Caco-2 (cell line): Measurements from ENCODE around the gene PI16. TPM values are rescaled to one million over a fixed set of nuclear protein-coding genes. Genes with fewer than 3 reads are reported as not detected.

Experiments used
- BruUV-seq: library from RNA; stranded (reverse); fragments of 400-500 nt; replicated peaks from 2 replicates; lab custom pipeline; 2021; lab: Mats Ljungman, UMichigan
- CTCF ChIA-PET: fragments of 300-600 bp; sonication (Branson Sonifier 250); formaldehyde crosslinking; loops from one replicate; lab custom pipeline; 2022; ENCODE audit warnings: antibody characterized with exemption; lab: Charles Lee
- POLR2A ChIA-PET: fragments of 300-600 bp; sonication (Branson Sonifier 250); formaldehyde crosslinking; loops from one replicate; lab custom pipeline; 2022; ENCODE audit warnings: antibody characterized with exemption; lab: Charles Lee
- DNase-seq, 2 experiments: peaks; one replicate each; pipeline versions ENCODE4 v3.0.0 to v3.0.0-alpha.2; 2020 to 2022
- H3K27me3 ChIP-seq: replicated peaks from 2 replicates; pipeline ENCODE4 v1.6.0; 2011; ENCODE audit warnings: low read length; ENCODE audit not compliant: control insufficient read depth, insufficient read depth
- H3K36me3 ChIP-seq: 2 replicates; pipeline ENCODE4 v1.5.1; 2011; ENCODE audit warnings: low read length; ENCODE audit not compliant: control insufficient read depth, insufficient read depth
- H3K4me1 ChIP-seq: fragments of 250-450 bp; sonication (Bioruptor Pico); 2 replicates; pipeline ENCODE4 v1.5.1; 2020; ENCODE audit warnings: mild to moderate bottlenecking
- H3K4me3 ChIP-seq: 2 replicates; pipeline ENCODE4 v1.5.1; 2011; ENCODE audit warnings: low read depth, mild to moderate bottlenecking, control low read depth, low read length
- H3K9me3 ChIP-seq: fragments of 250-450 bp; sonication (Bioruptor Pico); 2 replicates; pipeline ENCODE4 v1.5.1; 2020; ENCODE audit warnings: mild to moderate bottlenecking, moderate library complexity
- H3K27ac Mint-ChIP-seq: one replicate; pipeline ENCODE4 v1.8.0; 2022; ENCODE audit warnings: mixed read lengths; ENCODE audit not compliant: unreplicated experiment
- H3K27me3 Mint-ChIP-seq: one replicate; pipeline ENCODE4 v1.8.0; 2022; ENCODE audit warnings: mixed read lengths; ENCODE audit not compliant: insufficient read depth, unreplicated experiment
- H3K36me3 Mint-ChIP-seq: one replicate; pipeline ENCODE4 v1.8.0; 2022; ENCODE audit warnings: mild to moderate bottlenecking, mixed read lengths; ENCODE audit not compliant: insufficient read depth, unreplicated experiment
- H3K4me1 Mint-ChIP-seq: one replicate; pipeline ENCODE4 v1.8.0; 2022; ENCODE audit warnings: low read depth, mixed read lengths; ENCODE audit not compliant: unreplicated experiment
- H3K4me3 Mint-ChIP-seq: one replicate; pipeline ENCODE4 v1.8.0; 2022; ENCODE audit warnings: mild to moderate bottlenecking, moderate library complexity, mixed read lengths; ENCODE audit not compliant: unreplicated experiment
- H3K9me3 Mint-ChIP-seq: one replicate; pipeline ENCODE4 v1.8.0; 2022; ENCODE audit warnings: mixed read lengths; ENCODE audit not compliant: unreplicated experiment
- intact Hi-C: fragments of 100-400 bp; cut with micrococcal nuclease; formaldehyde crosslinking; loops from one replicate; pipeline ENCODE4 v1.10.0; 2022; ENCODE audit not compliant: unreplicated experiment
- total RNA-seq: library from RNA; stranded (reverse); gene quantifications from 2 replicates; pipeline ENCODE4 v1.2.3, GENCODE V29; 2022
- TF ChIP-seq, protein P1 (sequence below), 2 experiments: fragments of 200-600 bp in 1 of 2; IDR thresholded peaks; 1 replicate in 1 of 2; 2 replicates in 1 of 2; pipeline versions ENCODE4 v1.5.1 to v1.8.0; 2011 to 2022; ENCODE audit warnings: antibody characterized with exemption in 1 of 2, control low read depth in 1 of 2, inconsistent platforms in 1 of 2, low read depth in 1 of 2, low read length in 1 of 2, mild to moderate bottlenecking in 1 of 2, moderate library complexity in 1 of 2; ENCODE audit not compliant: insufficient read depth in 1 of 2, severe bottlenecking in 1 of 2, unreplicated experiment in 1 of 2

Gene PI16
- total RNA-seq, 1 experiment from 2014 or later = not detected

DNA sequence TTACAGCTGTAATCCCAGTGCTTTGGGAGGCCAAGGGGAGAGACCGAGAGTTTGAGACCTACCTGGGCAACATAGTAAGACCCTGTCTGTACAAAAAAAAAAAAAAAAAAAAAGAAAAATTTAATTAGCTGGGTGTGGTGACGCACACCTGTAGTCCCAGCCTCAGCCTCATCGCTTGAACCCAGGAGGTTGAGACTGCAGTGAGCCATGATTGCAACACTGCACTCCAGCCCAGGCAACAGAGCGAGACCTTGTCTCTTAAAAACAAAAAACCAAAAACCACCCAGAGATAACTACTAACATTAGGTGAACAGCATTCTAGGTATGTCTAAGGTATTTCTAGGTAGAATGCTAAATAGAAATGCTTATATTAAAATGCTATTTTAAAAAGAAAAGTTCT, 21.0 kb upstream of the PI16 start:
- Histone ChIP-seq H3K27me3 (no peaks in the 10 kb centered on the region), H3K4me1 (no peaks in the 10 kb centered on the region), H3K4me3 (no peak overlapping the region), H3K9me3 (no peaks in the 10 kb centered on the region), H3K36me3 (no peaks in the 10 kb centered on the region)
- intact Hi-C loops = no loop called here
- Mint-ChIP-seq H3K4me1 (no peaks in the 10 kb centered on the region), H3K27me3 (no peaks in the 10 kb centered on the region), H3K36me3 (no peaks in the 10 kb centered on the region), H3K27ac (no peak overlapping the region), H3K9me3 (no peaks in the 10 kb centered on the region), H3K4me3 (no peak overlapping the region)
- ChIA-PET POLR2A (no interaction called here), CTCF (no interaction called here)
- no peak for DNase-seq
- TF ChIP-seq, protein P1, sequence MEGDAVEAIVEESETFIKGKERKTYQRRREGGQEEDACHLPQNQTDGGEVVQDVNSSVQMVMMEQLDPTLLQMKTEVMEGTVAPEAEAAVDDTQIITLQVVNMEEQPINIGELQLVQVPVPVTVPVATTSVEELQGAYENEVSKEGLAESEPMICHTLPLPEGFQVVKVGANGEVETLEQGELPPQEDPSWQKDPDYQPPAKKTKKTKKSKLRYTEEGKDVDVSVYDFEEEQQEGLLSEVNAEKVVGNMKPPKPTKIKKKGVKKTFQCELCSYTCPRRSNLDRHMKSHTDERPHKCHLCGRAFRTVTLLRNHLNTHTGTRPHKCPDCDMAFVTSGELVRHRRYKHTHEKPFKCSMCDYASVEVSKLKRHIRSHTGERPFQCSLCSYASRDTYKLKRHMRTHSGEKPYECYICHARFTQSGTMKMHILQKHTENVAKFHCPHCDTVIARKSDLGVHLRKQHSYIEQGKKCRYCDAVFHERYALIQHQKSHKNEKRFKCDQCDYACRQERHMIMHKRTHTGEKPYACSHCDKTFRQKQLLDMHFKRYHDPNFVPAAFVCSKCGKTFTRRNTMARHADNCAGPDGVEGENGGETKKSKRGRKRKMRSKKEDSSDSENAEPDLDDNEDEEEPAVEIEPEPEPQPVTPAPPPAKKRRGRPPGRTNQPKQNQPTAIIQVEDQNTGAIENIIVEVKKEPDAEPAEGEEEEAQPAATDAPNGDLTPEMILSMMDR (IDR thresholded peaks at IDR 0.05; ENCODE audit: insufficient read depth in 1 of 2, low read depth in 1 of 2, low read length in 1 of 2, severe bottlenecking in 1 of 2, unreplicated experiment in 1 of 2) = no peak
- no TSS peak for BruUV-seq

DNA sequence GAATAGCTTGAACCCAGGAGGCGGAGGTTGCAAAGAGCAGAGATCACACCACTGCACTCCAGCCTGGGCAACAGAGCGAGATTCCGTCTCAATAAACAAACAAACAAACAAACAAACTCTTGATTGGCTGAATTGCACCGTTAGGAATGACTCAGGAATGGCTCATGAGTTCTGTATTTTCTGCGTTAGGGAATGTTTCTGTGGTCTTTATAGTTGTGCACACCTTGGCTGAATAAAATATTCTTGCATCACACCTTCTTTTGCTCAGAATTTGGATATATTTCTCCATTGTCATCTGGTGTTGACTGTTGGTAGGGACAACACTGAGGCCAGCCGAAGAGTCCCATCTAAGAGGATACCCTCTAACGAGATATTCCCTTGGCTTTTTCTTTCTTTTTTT, 19.6 kb upstream of the PI16 start:
- Histone ChIP-seq H3K9me3 (no peaks in the 10 kb centered on the region), H3K4me3 (no peak overlapping the region), H3K4me1 (no peaks in the 10 kb centered on the region), H3K27me3 (no peaks in the 10 kb centered on the region), H3K36me3 (no peaks in the 10 kb centered on the region)
- intact Hi-C loops = no loop called here
- no peak for DNase-seq
- POLR2A ChIA-PET = no interaction called here
- TF ChIP-seq, protein P1 (IDR thresholded peaks at IDR 0.05; ENCODE audit: insufficient read depth in 1 of 2, low read depth in 1 of 2, low read length in 1 of 2, severe bottlenecking in 1 of 2, unreplicated experiment in 1 of 2) = no peak
- CTCF ChIA-PET = no interaction called here
- BruUV-seq = no TSS peak
- Mint-ChIP-seq H3K27me3 (no peaks in the 10 kb centered on the region), H3K27ac (no peak overlapping the region), H3K4me1 (no peaks in the 10 kb centered on the region), H3K9me3 (no peaks in the 10 kb centered on the region), H3K4me3 (no peak overlapping the region), H3K36me3 (no peaks in the 10 kb centered on the region)

DNA sequence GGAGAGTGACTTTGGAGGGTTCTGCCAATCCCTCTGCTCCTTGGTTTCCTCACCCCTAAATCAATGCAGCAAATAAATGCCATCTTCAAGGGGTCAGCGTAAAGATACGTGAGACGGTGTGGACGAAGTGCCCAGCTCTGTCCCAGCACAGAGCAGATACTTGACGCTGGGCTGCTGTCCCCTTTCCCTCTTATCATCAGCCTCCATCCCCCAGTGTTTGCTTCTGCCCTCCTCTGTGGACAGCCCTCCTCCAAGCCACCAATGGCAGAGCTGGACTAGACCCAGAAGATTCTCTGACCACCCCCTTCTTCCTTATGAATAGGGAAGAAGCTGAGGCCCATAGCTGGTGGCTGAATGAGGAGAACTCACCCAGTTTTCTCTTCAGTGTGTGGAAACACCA, 17.7 kb upstream of the PI16 start:
- Histone ChIP-seq H3K27me3 (no peaks in the 10 kb centered on the region), H3K4me1 (no peaks in the 10 kb centered on the region), H3K4me3 (no peak overlapping the region), H3K9me3 (no peaks in the 10 kb centered on the region), H3K36me3 (no peaks in the 10 kb centered on the region)
- intact Hi-C loops = loop anchor here (1.0 kb wide), 1 partner anchor 28 kb away; no protein-coding TSS in a partner anchor
- Mint-ChIP-seq H3K27me3 (no peaks in the 10 kb centered on the region), H3K36me3 (no peaks in the 10 kb centered on the region), H3K4me1 (no peaks in the 10 kb centered on the region), H3K9me3 (peaks cover 9% of the 10 kb centered on the region), H3K27ac (no peak overlapping the region), H3K4me3 (no peak overlapping the region)
- no TSS peak for BruUV-seq
- POLR2A ChIA-PET = no interaction called here
- CTCF ChIA-PET = interaction anchor here (1.2 kb wide), 1 partner anchor 82 kb away, joined by 3 read pairs; no protein-coding TSS in a partner anchor
- DNase-seq = no peak
- TF ChIP-seq, protein P1 (IDR thresholded peaks at IDR 0.05; ENCODE audit: insufficient read depth in 1 of 2, low read depth in 1 of 2, low read length in 1 of 2, severe bottlenecking in 1 of 2, unreplicated experiment in 1 of 2) = no peak
